NT2/D1 (cell line): Measurements from ENCODE around the gene CEACAM6.
A peak's percentile ranks its signal among the peaks of the same experiment; 100 is the strongest.
"Not testable (repeated sequence)": the region's sequence is repeated elsewhere in the genome, so short reads cannot be mapped to it uniquely, and the experiment has no call there.

Experiments
- DNase-seq: peaks from one replicate; pipeline ENCODE4 v3.0.0-alpha.2; 2011; ENCODE audit warnings: low read depth, low spot score
- H3K27me3 ChIP-seq: 2 replicates; pipeline ENCODE4 v1.6.0; 2011; ENCODE audit warnings: mild to moderate bottlenecking; ENCODE audit not compliant: insufficient read length, insufficient read depth
- H3K36me3 ChIP-seq: 2 replicates; pipeline ENCODE4 v1.6.1; 2011; ENCODE audit warnings: mild to moderate bottlenecking, low read length, mixed read lengths; ENCODE audit not compliant: insufficient read depth, insufficient read length
- H3K4me1 ChIP-seq: 2 replicates; pipeline ENCODE4 v1.5.1; 2011; ENCODE audit not compliant: insufficient read depth, insufficient read length
- H3K4me3 ChIP-seq: 2 replicates; pipeline ENCODE4 v1.5.1; 2011; ENCODE audit warnings: low read depth; ENCODE audit not compliant: insufficient read length
- H3K9ac ChIP-seq: 2 replicates; pipeline ENCODE4 v1.6.0; 2011; ENCODE audit warnings: low read depth; ENCODE audit not compliant: insufficient read length
- H3K9me3 ChIP-seq: 2 replicates; pipeline ENCODE4 v1.5.1; 2011; ENCODE audit warnings: mild to moderate bottlenecking, low read length; ENCODE audit not compliant: insufficient read depth
- SUZ12 ChIP-seq: IDR thresholded peaks from 2 replicates; pipeline ENCODE4 v1.6.1; 2011; ENCODE audit not compliant: insufficient read length, insufficient read depth; ENCODE audit errors: extremely low read depth
- YY1 ChIP-seq: IDR thresholded peaks from 2 replicates; pipeline ENCODE4 v1.6.1; 2011; ENCODE audit not compliant: insufficient read length, insufficient read depth
- ZNF274 ChIP-seq: IDR thresholded peaks from 2 replicates; pipeline ENCODE4 v1.6.1; 2011; ENCODE audit warnings: mild to moderate bottlenecking, low read depth, low read length

CEACAM6 gene

DNA sequence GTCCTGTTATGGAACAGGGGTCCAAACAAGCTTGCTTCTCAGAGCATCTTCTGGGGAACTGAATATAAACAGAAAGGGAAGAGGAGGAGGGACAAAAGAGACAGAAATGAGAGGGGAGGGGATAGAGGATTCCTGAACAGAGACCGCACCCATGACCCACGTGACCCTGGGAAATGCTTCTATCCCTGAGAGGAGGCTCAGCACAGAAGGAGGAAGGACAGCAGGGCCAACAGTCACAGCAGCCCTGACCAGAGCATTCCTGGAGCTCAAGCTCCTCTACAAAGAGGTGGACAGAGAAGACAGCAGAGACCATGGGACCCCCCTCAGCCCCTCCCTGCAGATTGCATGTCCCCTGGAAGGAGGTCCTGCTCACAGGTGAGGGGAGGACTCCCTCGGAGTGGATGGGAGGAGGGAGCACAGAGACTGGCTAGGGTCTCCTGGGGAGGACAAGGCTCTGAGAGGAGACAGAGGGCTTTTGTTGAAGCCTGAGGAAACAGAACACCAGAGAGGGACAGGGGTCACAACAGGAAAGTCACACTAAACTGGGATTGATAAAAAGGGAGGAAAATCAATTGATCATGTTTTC lies at the start of gene CEACAM6:
Gene CEACAM6 (plus strand): TSS at position 203 of the 586 bp plus-strand sequence. CDS start 109 bp downstream, at position 312.
- H3K9ac ChIP-seq = no peak within 1 kb of the TSS
- H3K9me3 ChIP-seq = no peaks in the 10 kb centered on the region
- H3K36me3 ChIP-seq = no peaks in the 10 kb centered on the region
- DNase-seq = no peak
- no peak within 1 kb of the TSS for H3K4me3 ChIP-seq
- H3K27me3 ChIP-seq = peaks cover 20% of the 10 kb centered on the region
- no peaks in the 10 kb centered on the region for H3K4me1 ChIP-seq
- TF ChIP-seq YY1 (no peak), SUZ12 (no peak), ZNF274 (no peak)

DNA sequence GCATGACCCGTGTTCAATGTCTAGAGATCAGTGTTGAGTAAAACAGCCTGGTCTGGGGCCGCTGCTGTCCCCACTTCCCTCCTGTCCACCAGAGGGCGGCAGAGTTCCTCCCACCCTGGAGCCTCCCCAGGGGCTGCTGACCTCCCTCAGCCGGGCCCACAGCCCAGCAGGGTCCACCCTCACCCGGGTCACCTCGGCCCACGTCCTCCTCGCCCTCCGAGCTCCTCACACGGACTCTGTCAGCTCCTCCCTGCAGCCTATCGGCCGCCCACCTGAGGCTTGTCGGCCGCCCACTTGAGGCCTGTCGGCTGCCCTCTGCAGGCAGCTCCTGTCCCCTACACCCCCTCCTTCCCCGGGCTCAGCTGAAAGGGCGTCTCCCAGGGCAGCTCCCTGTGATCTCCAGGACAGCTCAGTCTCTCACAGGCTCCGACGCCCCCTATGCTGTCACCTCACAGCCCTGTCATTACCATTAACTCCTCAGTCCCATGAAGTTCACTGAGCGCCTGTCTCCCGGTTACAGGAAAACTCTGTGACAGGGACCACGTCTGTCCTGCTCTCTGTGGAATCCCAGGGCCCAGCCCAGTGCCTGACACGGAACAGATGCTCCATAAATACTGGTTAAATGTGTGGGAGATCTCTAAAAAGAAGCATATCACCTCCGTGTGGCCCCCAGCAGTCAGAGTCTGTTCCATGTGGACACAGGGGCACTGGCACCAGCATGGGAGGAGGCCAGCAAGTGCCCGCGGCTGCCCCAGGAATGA lies 48.4 kb upstream of the CEACAM6 start:
- H3K4me3 ChIP-seq = no peak overlapping the region
- peak; percentile 46 for DNase-seq
- TF ChIP-seq ZNF274 (no peak), YY1 (no peak), SUZ12 (no peak)
- no peak overlapping the region for H3K9ac ChIP-seq
- no peaks in the 10 kb centered on the region for H3K36me3 ChIP-seq
- H3K4me1 ChIP-seq = peaks cover 2% of the 10 kb centered on the region
- H3K9me3 ChIP-seq = peaks cover 5% of the 10 kb centered on the region; the same call in 1 of the 2 replicates
- peaks cover 78% of the 10 kb centered on the region for H3K27me3 ChIP-seq

DNA sequence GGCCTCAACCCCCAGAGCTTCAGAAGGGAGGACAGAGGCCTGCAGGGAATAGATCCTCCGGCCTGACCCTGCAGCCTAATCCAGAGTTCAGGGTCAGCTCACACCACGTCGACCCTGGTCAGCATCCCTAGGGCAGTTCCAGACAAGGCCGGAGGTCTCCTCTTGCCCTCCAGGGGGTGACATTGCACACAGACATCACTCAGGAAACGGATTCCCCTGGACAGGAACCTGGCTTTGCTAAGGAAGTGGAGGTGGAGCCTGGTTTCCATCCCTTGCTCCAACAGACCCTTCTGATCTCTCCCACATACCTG lies 47.9 kb upstream of the CEACAM6 start:
- TF ChIP-seq SUZ12 (no peak), ZNF274 (no peak), YY1 (no peak)
- peaks cover 5% of the 10 kb centered on the region; the same call in 1 of the 2 replicates for H3K9me3 ChIP-seq
- H3K27me3 ChIP-seq = peaks cover 83% of the 10 kb centered on the region
- DNase-seq = no peak
- no peak overlapping the region for H3K4me3 ChIP-seq
- H3K9ac ChIP-seq = no peak overlapping the region
- peaks cover 2% of the 10 kb centered on the region for H3K4me1 ChIP-seq
- no peaks in the 10 kb centered on the region for H3K36me3 ChIP-seq

DNA sequence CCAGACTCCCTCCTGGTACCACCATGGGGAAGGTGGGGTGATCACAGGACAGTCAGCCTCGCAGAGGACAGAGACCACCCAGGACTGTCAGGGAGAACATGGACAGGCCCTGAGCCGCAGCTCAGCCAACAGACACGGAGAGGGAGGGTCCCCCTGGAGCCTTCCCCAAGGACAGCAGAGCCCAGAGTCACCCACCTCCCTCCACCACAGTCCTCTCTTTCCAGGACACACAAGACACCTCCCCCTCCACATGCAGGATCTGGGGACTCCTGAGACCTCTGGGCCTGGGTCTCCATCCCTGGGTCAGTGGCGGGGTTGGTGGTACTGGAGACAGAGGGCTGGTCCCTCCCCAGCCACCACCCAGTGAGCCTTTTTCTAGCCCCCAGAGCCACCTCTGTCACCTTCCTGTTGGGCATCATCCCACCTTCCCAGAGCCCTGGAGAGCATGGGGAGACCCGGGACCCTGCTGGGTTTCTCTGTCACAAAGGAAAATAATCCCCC lies 47.4 kb upstream of the CEACAM6 start:
- Histone ChIP-seq H3K27me3 (peaks cover 88% of the 10 kb centered on the region), H3K9me3 (peaks cover 5% of the 10 kb centered on the region; the same call in 1 of the 2 replicates), H3K36me3 (no peaks in the 10 kb centered on the region), H3K4me3 (no peak overlapping the region), H3K4me1 (peaks cover 2% of the 10 kb centered on the region), H3K9ac (no peak overlapping the region)
- no peak for DNase-seq
- no peak for TF ChIP-seq YY1

DNA sequence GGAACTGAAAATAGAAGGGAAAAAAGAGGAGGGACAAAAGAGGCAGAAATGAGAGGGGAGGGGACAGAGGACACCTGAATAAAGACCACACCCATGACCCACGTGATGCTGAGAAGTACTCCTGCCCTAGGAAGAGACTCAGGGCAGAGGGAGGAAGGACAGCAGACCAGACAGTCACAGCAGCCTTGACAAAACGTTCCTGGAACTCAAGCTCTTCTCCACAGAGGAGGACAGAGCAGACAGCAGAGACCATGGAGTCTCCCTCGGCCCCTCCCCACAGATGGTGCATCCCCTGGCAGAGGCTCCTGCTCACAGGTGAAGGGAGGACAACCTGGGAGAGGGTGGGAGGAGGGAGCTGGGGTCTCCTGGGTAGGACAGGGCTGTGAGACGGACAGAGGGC lies 46.8 kb upstream of the CEACAM6 start, which contains the start of gene CEACAM5:
Gene CEACAM5 (plus strand): TSS at position 146 of the 400 bp plus-strand sequence. CDS start 106 bp downstream, at position 252.
- DNase-seq = no peak
- Histone ChIP-seq H3K9me3 (peaks cover 5% of the 10 kb centered on the region; the same call in 1 of the 2 replicates), H3K4me3 (no peak within 1 kb of the TSS), H3K36me3 (no peaks in the 10 kb centered on the region), H3K4me1 (peaks cover 2% of the 10 kb centered on the region), H3K27me3 (peaks cover 92% of the 10 kb centered on the region), H3K9ac (no peak within 1 kb of the TSS)
- TF ChIP-seq ZNF274 = no peak
- TF ChIP-seq SUZ12 = no peak
- no peak for TF ChIP-seq YY1

DNA sequence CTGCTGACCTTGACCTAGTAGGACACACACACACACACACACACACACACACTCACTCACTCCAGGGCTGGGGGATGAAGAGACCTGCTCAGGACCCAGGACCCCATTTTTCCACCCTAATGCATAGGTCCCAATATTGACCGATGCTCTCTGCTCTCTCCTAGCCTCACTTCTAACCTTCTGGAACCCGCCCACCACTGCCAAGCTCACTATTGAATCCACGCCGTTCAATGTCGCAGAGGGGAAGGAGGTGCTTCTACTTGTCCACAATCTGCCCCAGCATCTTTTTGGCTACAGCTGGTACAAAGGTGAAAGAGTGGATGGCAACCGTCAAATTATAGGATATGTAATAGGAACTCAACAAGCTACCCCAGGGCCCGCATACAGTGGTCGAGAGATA lies 45.8 kb upstream of the CEACAM6 start:
- not testable (repeated sequence) for H3K4me3 ChIP-seq, H3K9me3 ChIP-seq, H3K9ac ChIP-seq, H3K36me3 ChIP-seq, DNase-seq, H3K4me1 ChIP-seq
- H3K27me3 ChIP-seq = peaks cover 90% of the 10 kb centered on the region

DNA sequence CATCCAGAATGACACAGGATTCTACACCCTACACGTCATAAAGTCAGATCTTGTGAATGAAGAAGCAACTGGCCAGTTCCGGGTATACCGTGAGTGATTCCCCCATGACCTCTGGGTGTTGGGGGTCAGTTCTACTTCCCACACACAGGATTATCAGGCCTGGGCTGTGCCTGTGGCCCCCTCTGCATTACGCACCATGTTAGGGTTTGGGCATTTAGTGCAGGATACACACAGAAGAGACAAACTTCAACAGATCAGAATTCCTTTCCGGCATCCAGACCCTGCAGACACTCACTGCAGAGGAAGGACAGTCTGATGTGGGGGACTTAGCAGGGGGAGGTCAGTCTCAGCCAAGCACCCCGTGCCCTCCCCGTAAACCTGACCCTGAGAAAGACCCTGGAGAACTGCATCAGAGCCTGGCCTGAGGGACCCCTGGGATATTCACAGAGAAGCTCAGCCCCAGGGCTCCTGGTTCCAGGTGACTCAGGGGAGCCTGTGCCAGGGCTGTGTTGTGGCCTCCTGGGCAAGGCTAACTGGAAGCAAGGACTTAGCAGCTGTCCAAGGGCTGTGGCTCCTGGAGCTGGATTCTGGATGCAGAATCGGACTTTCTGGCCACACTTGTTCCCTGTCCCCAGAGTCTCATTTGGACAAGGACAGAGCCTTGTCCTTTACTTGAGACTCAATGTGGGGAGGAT lies 45.2 kb upstream of the CEACAM6 start:
- Histone ChIP-seq H3K9me3 (peaks cover 5% of the 10 kb centered on the region; the same call in 1 of the 2 replicates), H3K4me1 (peaks cover 2% of the 10 kb centered on the region), H3K36me3 (no peaks in the 10 kb centered on the region), H3K4me3 (no peak overlapping the region), H3K9ac (no peak overlapping the region), H3K27me3 (peaks cover 92% of the 10 kb centered on the region)
- no peak for DNase-seq
- TF ChIP-seq YY1 (no peak), SUZ12 (no peak), ZNF274 (no peak)
